ENCODE data around the gene EFEMP2.
A peak's percentile ranks its signal among the peaks of the same experiment; 100 is the strongest.

The EFEMP2 gene

GRCh38 chr11:65864706-65865471, 7.7 kb downstream of the EFEMP2 start:
- DNase-seq: no peak

GRCh38 chr11:65863889-65864705, 8.5 kb downstream of the EFEMP2 start:
- DNase-seq: no peak

- DNase-seq: no peak
These were observed 9.4 kb downstream of the EFEMP2 start for GRCh38 chr11:65862941-65863888.

- DNase-seq: no peak
These were observed 10.3 kb downstream of the EFEMP2 start for GRCh38 chr11:65862191-65862735.

GRCh38 chr11:65861533-65862183, 10.9 kb downstream of the EFEMP2 start:
- DNase-seq: no peak

GRCh38 chr11:65861165-65861505, 11.5 kb downstream of the EFEMP2 start:
- DNase-seq: no peak

GRCh38 chr11:65860278-65861164, 12.1 kb downstream of the EFEMP2 start, which contains the start of gene MUS81:
MUS81 (plus strand) TSS chr11:65860433; CDS start chr11:65860754, 321 bp downstream.
- DNase-seq: peak; percentile 97

GRCh38 chr11:65859812-65860277, 12.8 kb downstream of the EFEMP2 start:
- DNase-seq: no peak

- peak; percentile 99 for DNase-seq
These were observed 13.3 kb downstream of the EFEMP2 start for GRCh38 chr11:65859095-65859811.

GRCh38 chr11:65858681-65859087, 13.9 kb downstream of the EFEMP2 start:
- DNase-seq: no peak

- DNase-seq: peak; percentile 97
These were observed 14.5 kb downstream of the EFEMP2 start, which contains the start of gene CFL1 for GRCh38 chr11:65857853-65858680. CFL1 (minus strand) TSS chr11:65858180; CDS start chr11:65858099, 81 bp downstream.

GRCh38 chr11:65857500-65857852, 15.1 kb downstream of the EFEMP2 start:
- no peak for DNase-seq

- DNase-seq: peak; percentile 67
These were observed 15.7 kb downstream of the EFEMP2 start for GRCh38 chr11:65856689-65857499.

GRCh38 chr11:65855927-65856363, 16.7 kb downstream of the EFEMP2 start:
- DNase-seq: no peak

- DNase-seq: no peak
These were observed 17.5 kb downstream of the EFEMP2 start for GRCh38 chr11:65854852-65855837.

GRCh38 chr11:65854161-65854592, 18.4 kb downstream of the EFEMP2 start:
- no peak for DNase-seq
